IPS DF 6.9 (cell line): ENCODE results near the gene SLC38A9.

Source experiments
- DNase-seq: peaks from one replicate; pipeline ENCODE4 v3.0.0-alpha.2; 2013; ENCODE audit warnings: low read depth, low spot score
- H3K27ac ChIP-seq: one replicate; pipeline ENCODE4 v1.5.1; 2013; ENCODE audit warnings: low read length, control low read depth
- H3K27me3 ChIP-seq: 2 replicates; pipeline ENCODE4 v1.6.1; 2013; ENCODE audit warnings: mild to moderate bottlenecking, low read length; ENCODE audit not compliant: control insufficient read depth, insufficient read depth
- H3K36me3 ChIP-seq: 2 replicates; pipeline ENCODE4 v1.6.1; 2013; ENCODE audit warnings: low read length; ENCODE audit not compliant: control insufficient read depth, insufficient read depth
- H3K4me1 ChIP-seq: 2 replicates; pipeline ENCODE4 v1.6.1; 2013; ENCODE audit warnings: low read length; ENCODE audit not compliant: control insufficient read depth, insufficient read depth
- H3K4me3 ChIP-seq: 2 replicates; pipeline ENCODE4 v1.5.1; 2013; ENCODE audit warnings: mild to moderate bottlenecking, low read length
- H3K9me3 ChIP-seq: 2 replicates; pipeline ENCODE4 v1.6.1; 2013; ENCODE audit warnings: low read length, inconsistent platforms; ENCODE audit not compliant: control insufficient read depth, insufficient read depth
- WGBS: extraction: QIAGEN DNeasy Blood & Tissue Kit; methylation state at CpG from one replicate; pipeline ENCODE4 v1.1.7; 2013; ENCODE audit warnings: mixed read lengths, missing lambda C conversion rate; ENCODE audit not compliant: insufficient read length, insufficient coverage; 5-methylcytosine and 5-hydroxymethylcytosine counted together

Gene SLC38A9

GRCh38 chr5:55585206-55585610, 126.9 kb downstream of the SLC38A9 start:
- Histone ChIP-seq H3K9me3 (no peaks in the 10 kb centered on the region), H3K4me3 (no peak overlapping the region), H3K27me3 (no peaks in the 10 kb centered on the region), H3K27ac (no peak overlapping the region), H3K4me1 (no peaks in the 10 kb centered on the region), H3K36me3 (no peaks in the 10 kb centered on the region)
- WGBS = no CpG with 5 or more reads among the region's 1 CpG
- no peak for DNase-seq

- no peak overlapping the region for H3K4me3 ChIP-seq
- H3K27me3 ChIP-seq = no peaks in the 10 kb centered on the region
- DNase-seq = no peak
- no peaks in the 10 kb centered on the region for H3K36me3 ChIP-seq
- no CpG with 5 or more reads among the region's 3 CpGs for WGBS
- H3K4me1 ChIP-seq = no peaks in the 10 kb centered on the region
- no peak overlapping the region for H3K27ac ChIP-seq
- no peaks in the 10 kb centered on the region for H3K9me3 ChIP-seq
These were observed 127.5 kb downstream of the SLC38A9 start for GRCh38 chr5:55584398-55585205.

GRCh38 chr5:55583578-55583977, 128.5 kb downstream of the SLC38A9 start:
- Histone ChIP-seq H3K4me3 (no peak overlapping the region), H3K27ac (no peak overlapping the region), H3K27me3 (no peaks in the 10 kb centered on the region), H3K9me3 (no peaks in the 10 kb centered on the region), H3K4me1 (no peaks in the 10 kb centered on the region), H3K36me3 (no peaks in the 10 kb centered on the region)
- no CpG with 5 or more reads among the region's 9 CpGs for WGBS
- DNase-seq = no peak

GRCh38 chr5:55582256-55582655, 129.9 kb downstream of the SLC38A9 start:
- H3K4me1 ChIP-seq = 0 out of 2 replicates have a peak, but pooled peaks cover 1% of the 10 kb centered on the region
- no peaks in the 10 kb centered on the region for H3K36me3 ChIP-seq
- no peak overlapping the region for H3K4me3 ChIP-seq

GRCh38 chr5:55580042-55580441, 132.1 kb downstream of the SLC38A9 start:
- H3K4me3 ChIP-seq = no peak overlapping the region
- H3K4me1 ChIP-seq = 0 out of 2 replicates have a peak, but pooled peaks cover 1% of the 10 kb centered on the region
- H3K27me3 ChIP-seq = no peaks in the 10 kb centered on the region
- WGBS = no CpG with 5 or more reads among the region's 6 CpGs
- no peaks in the 10 kb centered on the region for H3K9me3 ChIP-seq
- no peaks in the 10 kb centered on the region for H3K36me3 ChIP-seq
- DNase-seq = no peak
- no peak overlapping the region for H3K27ac ChIP-seq

More at GRCh38 chr5:55582256-55582655, 129.9 kb downstream of the SLC38A9 start:
- no CpG with 5 or more reads among the region's 2 CpGs for WGBS
- DNase-seq = no peak
- Histone ChIP-seq H3K9me3 (no peaks in the 10 kb centered on the region), H3K27me3 (no peaks in the 10 kb centered on the region), H3K27ac (no peak overlapping the region)

GRCh38 chr5:55578771-55579170, 133.4 kb downstream of the SLC38A9 start:
- Histone ChIP-seq H3K4me3 (no peak overlapping the region), H3K27ac (no peak overlapping the region), H3K4me1 (0 out of 2 replicates have a peak, but pooled peaks cover 1% of the 10 kb centered on the region), H3K9me3 (no peaks in the 10 kb centered on the region), H3K27me3 (no peaks in the 10 kb centered on the region), H3K36me3 (no peaks in the 10 kb centered on the region)
- no peak for DNase-seq

- H3K36me3 ChIP-seq = no peaks in the 10 kb centered on the region; the same call in 1 of the 2 replicates
- 0 out of 2 replicates have a peak, but pooled peaks cover 1% of the 10 kb centered on the region for H3K4me1 ChIP-seq
- WGBS = no CpG with 5 or more reads among the region's 6 CpGs
- H3K27me3 ChIP-seq = no peaks in the 10 kb centered on the region
- no peak overlapping the region for H3K27ac ChIP-seq
- no peak overlapping the region for H3K4me3 ChIP-seq
- no peaks in the 10 kb centered on the region for H3K9me3 ChIP-seq
- no peak for DNase-seq
These were observed 134.6 kb downstream of the SLC38A9 start for GRCh38 chr5:55577353-55578060.

GRCh38 chr5:55576661-55577060, 135.5 kb downstream of the SLC38A9 start:
- Histone ChIP-seq H3K4me3 (no peak overlapping the region), H3K27me3 (no peaks in the 10 kb centered on the region), H3K36me3 (no peaks in the 10 kb centered on the region; the same call in 1 of the 2 replicates), H3K27ac (no peak overlapping the region), H3K4me1 (0 out of 2 replicates have a peak, but pooled peaks cover 1% of the 10 kb centered on the region), H3K9me3 (no peaks in the 10 kb centered on the region)
- WGBS = no CpG with 5 or more reads among the region's 2 CpGs
- no peak for DNase-seq
